Activated T-cell treated with anti-CD3 and anti-CD28 coated beads for 1 hour (primary cell): ENCODE measurements around the gene SRPK2.

Experiments used
- DNase-seq: peaks from one replicate; pipeline ENCODE4 v3.0.0-alpha.2; 2020; ENCODE audit warnings: low read depth

Gene SRPK2

GRCh38 chr7:105097619-105098018 lies 291.1 kb downstream of the SRPK2 start:
- no peak for DNase-seq

- no peak for DNase-seq
Observed at GRCh38 chr7:105096306-105096705, 292.4 kb downstream of the SRPK2 start.

- DNase-seq = no peak
Observed at GRCh38 chr7:105094966-105095365, 293.8 kb downstream of the SRPK2 start.

GRCh38 chr7:105088456-105088855 lies 300.3 kb downstream of the SRPK2 start:
- no peak for DNase-seq

- DNase-seq = no peak
Observed at GRCh38 chr7:105087981-105088380, 300.7 kb downstream of the SRPK2 start.

GRCh38 chr7:105086850-105087249 lies 301.9 kb downstream of the SRPK2 start:
- no peak for DNase-seq

GRCh38 chr7:105084581-105084980 lies 304.1 kb downstream of the SRPK2 start:
- DNase-seq = no peak

- DNase-seq = no peak
Observed at GRCh38 chr7:105079348-105079747, 309.4 kb downstream of the SRPK2 start.

- DNase-seq = no peak
Observed at GRCh38 chr7:105073143-105073542, 315.6 kb downstream of the SRPK2 start.

GRCh38 chr7:105068886-105069285 lies 319.8 kb downstream of the SRPK2 start:
- no peak for DNase-seq

GRCh38 chr7:105067691-105068090 lies 321.0 kb downstream of the SRPK2 start:
- DNase-seq = no peak
